A549 (cell line): Measurements from ENCODE around the gene ATF5.

Experiments
- BHLHE40 ChIP-seq: IDR thresholded peaks from 2 replicates; pipeline ENCODE4 v1.6.1; 2012; ENCODE audit warnings: low read depth, low read length, inconsistent platforms
- CHD2 ChIP-seq: fragments of 150-350 bp; IDR thresholded peaks from 2 replicates; pipeline ENCODE4 v1.6.1; 2014; ENCODE audit warnings: low read length; ENCODE audit not compliant: partially characterized antibody
- CTCF ChIP-seq: fragments of >200 bp; sonication (Bioruptor Twin); formaldehyde crosslinking; IDR thresholded peaks from 3 replicates; pipeline ENCODE4 v1.5.1; 2016
- EP300 ChIP-seq, 2 experiments: fragments of >200 bp; sonication (Bioruptor Twin); formaldehyde crosslinking; IDR thresholded peaks; 2 replicates in 1 of 2; 3 replicates in 1 of 2; pipeline ENCODE4 v1.6.1; 2016 to 2017
- MAX ChIP-seq: IDR thresholded peaks from 2 replicates; pipeline ENCODE4 v1.6.1; 2012
- POLR2A ChIP-seq: IDR thresholded peaks from 2 replicates; pipeline ENCODE4 v1.6.1; 2012; ENCODE audit warnings: mild to moderate bottlenecking, low read length
- TF ChIP-seq, protein P1 (sequence below): fragments of 200-600 bp; sonication (generic); IDR thresholded peaks from 2 replicates; pipeline ENCODE4 v1.6.1; 2016; ENCODE audit warnings: antibody characterized with exemption, mild to moderate bottlenecking, moderate library complexity

- TF ChIP-seq CHD2 (no peak), CTCF (no peak), MAX (no peak), POLR2A (no peak), BHLHE40 (no peak), EP300 (IDR thresholded peaks at IDR 0.05) (no peak)
- TF ChIP-seq, protein P1, sequence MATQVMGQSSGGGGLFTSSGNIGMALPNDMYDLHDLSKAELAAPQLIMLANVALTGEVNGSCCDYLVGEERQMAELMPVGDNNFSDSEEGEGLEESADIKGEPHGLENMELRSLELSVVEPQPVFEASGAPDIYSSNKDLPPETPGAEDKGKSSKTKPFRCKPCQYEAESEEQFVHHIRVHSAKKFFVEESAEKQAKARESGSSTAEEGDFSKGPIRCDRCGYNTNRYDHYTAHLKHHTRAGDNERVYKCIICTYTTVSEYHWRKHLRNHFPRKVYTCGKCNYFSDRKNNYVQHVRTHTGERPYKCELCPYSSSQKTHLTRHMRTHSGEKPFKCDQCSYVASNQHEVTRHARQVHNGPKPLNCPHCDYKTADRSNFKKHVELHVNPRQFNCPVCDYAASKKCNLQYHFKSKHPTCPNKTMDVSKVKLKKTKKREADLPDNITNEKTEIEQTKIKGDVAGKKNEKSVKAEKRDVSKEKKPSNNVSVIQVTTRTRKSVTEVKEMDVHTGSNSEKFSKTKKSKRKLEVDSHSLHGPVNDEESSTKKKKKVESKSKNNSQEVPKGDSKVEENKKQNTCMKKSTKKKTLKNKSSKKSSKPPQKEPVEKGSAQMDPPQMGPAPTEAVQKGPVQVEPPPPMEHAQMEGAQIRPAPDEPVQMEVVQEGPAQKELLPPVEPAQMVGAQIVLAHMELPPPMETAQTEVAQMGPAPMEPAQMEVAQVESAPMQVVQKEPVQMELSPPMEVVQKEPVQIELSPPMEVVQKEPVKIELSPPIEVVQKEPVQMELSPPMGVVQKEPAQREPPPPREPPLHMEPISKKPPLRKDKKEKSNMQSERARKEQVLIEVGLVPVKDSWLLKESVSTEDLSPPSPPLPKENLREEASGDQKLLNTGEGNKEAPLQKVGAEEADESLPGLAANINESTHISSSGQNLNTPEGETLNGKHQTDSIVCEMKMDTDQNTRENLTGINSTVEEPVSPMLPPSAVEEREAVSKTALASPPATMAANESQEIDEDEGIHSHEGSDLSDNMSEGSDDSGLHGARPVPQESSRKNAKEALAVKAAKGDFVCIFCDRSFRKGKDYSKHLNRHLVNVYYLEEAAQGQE: no peak
Observed at GRCh38 chr19:49952906-49953305, 23.9 kb downstream of the ATF5 start.
